GM11168 (cell line): Measurements from ENCODE around the gene KLHL30.
"Not testable (repeated sequence)": the region's sequence is repeated elsewhere in the genome, so short reads cannot be mapped to it uniquely, and the experiment has no call there.

Experiments
- in situ Hi-C: fragments of 300-500 bp; cut with MboI; formaldehyde crosslinking; loops from one replicate; pipeline ENCODE4 v1.12.0; 2022; ENCODE audit warnings: low sequenced_read_pairs; ENCODE audit not compliant: unreplicated experiment

The KLHL30 gene

DNA sequence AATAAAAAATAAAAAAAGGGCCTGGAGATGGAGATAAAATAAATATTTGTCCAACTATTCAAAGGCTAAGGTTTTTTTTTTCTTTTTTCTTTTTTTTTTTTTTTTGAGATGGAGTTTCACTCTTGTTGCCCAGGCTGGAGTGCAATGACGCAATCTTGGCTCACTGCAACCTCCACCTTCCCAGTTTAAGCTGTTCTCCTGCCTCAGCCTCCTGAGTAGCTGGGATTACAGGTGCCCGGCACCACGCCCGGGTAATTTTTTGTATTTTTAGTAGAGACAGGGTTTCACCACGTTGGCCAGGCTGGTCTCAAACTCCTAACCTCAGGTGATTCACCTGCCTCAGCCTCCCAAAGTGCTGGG is 32.6 kb downstream of the KLHL30 start:
- in situ Hi-C loops: not testable (repeated sequence)

DNA sequence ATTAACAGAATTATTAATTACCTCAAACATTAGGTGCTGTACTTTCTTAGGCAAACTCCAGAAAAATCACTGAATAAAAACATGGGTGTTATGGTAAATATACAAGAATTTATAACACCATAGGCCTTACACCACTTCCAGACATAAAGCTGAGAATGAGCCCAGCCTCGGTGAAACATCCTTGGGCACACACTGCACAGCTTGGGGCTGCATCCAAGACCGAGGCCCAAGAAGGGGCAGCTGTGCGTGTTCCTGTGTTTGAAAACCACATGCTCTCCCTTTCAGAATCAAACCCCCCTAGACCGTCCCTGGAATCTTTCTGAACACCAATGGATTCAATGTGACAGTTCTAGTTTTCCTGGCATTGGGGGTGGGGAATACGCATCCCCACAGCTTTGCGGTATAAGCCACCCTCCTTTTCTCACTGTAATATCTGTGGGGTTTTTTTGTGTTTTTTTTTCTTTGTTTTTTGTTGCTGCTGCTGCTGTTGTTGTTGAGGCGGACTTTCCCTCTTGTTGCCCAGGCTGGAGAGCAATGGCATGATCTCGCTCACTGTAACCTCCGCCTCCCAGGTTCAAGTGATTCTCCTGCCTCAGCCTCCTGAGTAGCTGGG is 33.2 kb downstream of the KLHL30 start:
- in situ Hi-C loops: no loop called here

DNA sequence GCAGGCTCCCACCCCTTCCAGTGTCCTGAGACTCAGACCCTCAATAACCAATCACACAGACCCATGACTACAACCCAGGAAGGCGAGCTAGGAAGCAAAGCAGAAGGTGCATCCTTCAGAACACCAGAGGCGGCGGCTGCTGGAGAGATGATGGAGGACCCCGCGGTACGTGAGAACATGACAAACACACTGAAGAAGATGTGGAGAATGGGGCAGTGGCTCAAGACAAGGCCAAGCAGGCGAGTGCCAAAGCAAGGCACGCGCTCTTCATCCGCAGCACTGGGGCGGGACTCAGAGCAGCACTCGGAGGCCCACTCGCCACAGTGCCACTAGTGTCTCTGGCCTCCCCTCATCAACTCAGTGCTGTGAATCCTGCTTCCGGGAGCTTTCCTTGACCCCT is 34.0 kb downstream of the KLHL30 start:
- in situ Hi-C loops: no loop called here

DNA sequence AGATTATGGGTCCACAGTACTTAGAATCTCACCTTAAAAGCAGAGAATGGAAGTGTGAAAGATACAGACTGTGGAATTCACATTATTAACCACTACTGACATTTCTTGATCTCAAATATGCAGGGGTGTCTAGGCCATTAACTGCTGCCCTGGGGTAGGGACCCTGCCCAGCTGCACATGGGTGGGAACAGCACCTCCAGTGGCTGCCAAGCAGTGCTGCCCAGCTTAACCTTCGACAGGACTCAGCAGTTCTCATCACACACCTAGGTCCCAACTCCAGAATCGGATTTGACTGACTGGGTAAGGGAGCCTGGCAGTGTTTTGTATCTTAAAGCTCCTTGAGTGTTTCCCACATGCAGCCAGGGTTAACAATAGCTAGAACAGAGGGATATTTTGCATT is 35.2 kb downstream of the KLHL30 start:
- in situ Hi-C loops: no loop called here

DNA sequence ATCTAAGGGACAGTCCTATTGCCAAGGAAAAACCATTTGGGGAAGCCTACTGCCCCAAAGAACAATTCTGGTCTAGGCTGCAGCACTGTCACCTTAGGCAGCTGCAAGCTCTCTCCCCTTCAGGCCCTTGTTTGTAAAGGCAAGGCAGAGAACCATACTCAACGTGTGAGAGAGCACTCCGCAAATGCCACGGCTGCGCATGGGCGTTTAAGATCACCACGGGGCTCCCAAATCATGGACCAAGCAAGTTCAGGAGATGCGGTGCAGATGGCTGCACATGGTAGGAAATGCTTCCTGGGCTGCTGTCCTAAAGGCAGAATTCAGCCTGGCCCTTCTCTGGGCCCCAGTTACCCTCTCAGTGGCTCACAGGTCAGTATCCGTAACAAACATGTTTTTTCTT is 35.8 kb downstream of the KLHL30 start:
- in situ Hi-C loops: no loop called here

DNA sequence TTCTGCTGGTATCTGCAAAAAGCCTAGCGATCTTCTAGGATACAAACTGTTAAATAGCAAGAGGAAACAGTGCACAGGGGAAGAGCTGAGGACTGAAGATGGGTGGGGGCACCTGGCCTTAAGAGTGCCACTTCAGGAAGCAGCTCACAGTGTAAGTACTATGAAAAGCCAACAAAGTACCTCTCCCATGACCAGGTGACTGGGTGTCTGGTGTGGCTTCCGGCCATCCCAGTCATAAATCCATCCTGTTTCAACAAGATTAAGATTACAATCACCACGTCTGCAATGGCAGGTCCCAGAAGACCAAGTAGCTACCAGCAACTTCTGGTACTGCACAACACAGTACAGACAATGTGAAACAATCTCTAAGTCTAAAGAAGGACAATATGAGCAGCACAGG is 36.2 kb downstream of the KLHL30 start:
- in situ Hi-C loops: no loop called here

DNA sequence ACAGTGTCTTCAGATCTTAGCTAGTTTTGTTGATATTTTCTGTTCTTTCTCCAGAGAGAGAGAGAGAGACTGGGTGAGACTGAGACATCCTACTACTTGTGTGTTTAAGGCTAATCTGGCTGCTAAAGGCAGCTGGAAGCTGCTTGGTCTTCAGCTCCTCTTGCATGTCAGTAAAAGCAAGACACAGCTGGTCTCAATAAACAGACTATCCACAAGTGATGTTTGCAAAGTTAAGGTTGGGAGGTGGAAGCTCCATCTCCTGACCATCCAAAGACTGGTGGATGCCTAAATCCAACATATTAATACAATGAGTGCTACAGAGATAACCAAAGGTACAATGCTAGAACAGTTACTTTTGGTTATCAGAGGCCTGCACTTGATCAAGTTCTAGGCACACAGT is 38.1 kb downstream of the KLHL30 start:
- in situ Hi-C loops: no loop called here

DNA sequence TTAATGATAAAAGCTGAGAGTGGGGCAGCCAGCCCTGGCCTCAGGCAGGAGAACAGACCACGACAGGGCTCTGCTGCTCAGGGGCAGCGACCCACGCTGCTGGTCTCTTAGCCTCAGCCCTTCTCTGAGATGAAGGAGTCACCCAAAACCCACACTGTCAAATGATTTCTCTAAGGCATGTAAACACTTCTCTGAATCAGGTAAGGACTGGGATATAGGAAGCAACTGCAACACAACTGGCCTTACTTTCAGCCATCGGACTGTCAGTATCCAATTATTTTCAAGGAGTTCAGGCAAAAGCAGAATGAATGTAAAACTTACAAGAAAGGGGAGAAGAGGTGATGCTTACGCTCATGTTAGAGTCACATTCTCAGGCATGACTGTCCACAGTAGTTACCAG is 42.1 kb downstream of the KLHL30 start:
- in situ Hi-C loops: no loop called here

DNA sequence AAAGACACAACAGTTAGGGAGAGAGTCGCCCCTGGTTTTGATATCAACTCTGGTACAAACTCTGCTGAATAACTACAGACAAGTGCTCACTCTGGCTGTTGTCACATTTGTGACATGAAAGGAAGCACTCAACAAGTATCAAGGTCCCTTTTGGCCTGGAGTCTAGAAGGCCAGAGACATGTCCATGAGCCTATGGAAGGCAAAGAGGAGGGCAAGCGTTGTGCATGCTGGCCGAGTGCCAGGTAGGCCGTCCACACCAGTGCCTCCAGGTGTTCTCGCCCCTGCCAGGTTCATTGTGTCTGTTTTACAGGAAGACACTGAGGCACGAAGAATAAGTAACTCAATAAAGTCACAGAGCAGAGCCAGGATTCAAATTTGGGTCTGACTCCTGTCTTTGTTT is 43.9 kb downstream of the KLHL30 start:
- in situ Hi-C loops: no loop called here

DNA sequence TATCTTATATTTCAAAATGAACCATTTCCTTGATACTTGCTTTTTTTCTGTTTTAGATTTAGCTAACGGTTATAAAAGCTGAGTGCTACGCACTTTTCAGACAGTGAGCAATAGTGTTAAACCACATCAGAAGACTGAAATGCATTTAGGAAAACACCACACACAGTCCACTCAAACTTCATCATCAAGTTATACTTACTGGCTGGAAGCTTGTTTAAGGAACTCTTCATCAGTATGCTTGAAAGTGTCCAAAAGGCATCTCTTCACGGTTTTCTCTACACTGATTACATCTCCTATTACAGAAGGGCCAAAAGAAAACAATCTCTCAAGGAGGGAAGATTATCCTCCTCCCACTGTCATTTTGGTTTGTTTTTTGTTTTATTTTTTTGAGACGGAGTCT is 45.4 kb downstream of the KLHL30 start:
- in situ Hi-C loops: no loop called here

DNA sequence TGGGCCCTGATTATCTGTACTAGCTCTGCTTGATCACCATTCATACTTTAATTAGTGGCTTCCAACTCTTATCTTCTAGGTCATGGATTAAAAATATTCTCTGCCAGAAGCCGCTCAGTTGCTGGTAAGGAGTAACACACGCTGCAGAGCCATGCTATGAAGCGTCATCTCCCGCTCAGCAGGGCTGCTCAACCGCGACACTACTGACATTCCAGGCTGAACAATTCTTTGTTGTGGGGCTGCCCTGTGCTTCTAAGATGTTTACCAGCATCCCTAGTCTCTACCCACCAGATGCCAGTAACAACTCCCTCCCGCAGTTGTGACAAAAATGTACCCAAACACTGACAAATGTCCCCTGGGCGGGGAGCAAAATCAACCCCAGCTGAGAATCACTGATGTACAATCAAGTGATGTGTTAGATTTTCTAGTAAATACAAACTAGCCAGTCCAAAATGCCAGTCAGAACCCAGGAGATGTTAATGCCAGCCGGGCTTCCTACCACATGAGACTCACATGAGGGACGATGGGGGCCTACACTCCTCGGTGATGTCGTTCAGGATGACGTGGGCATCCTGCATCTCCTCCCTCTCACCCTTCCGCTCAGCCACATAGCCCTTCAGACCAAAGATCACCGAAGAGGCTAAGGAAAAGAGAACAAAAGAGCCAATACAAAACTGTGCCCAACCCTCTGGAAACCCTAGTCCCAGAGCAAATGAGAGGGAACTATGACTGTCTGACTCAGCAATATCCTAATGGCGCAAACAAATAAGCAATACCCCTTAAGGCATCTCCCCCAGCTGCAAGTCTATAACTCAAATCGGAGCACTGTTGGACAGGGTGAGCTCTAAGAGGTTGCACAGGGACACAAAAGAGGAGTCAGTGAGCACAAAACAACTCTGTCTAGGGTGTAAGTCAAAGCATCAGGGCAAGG is 49.4 kb downstream of the KLHL30 start:
- in situ Hi-C loops: no loop called here

DNA sequence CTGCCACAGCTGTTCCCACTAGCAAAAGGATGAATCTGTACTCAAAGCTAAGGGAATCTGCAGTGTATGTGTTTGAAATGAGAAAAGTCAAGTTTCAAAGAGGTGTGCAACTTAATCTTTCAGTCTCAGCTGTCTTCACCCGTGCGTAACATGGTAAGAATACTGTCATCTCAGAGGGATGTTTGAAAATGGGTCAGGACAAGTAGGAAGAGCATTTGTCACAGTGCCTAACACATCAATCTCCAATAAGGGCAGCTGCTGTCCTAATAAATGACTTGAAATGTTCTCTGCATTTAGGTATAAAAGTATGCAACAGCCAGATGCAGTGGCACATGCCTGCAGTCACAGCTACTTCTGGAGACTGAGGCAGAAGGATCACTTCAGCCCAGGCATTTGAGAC is 52.0 kb downstream of the KLHL30 start:
- in situ Hi-C loops: no loop called here
